Neuronal stem cell (in vitro differentiated cells): Measurements from ENCODE around the gene DOCK3.
"Not testable (repeated sequence)": the region's sequence is repeated elsewhere in the genome, so short reads cannot be mapped to it uniquely, and the experiment has no call there.

Experiments
- DNase-seq: peaks from one replicate; pipeline ENCODE4 v3.0.0-alpha.2; 2013; ENCODE audit warnings: low spot score
- H2AFZ ChIP-seq: one replicate; pipeline ENCODE4 v1.6.1; 2013; ENCODE audit warnings: mild to moderate bottlenecking, low read length, inconsistent platforms
- H2AK5ac ChIP-seq: 2 replicates; pipeline ENCODE4 v1.6.1; 2013; ENCODE audit warnings: low read depth, mild to moderate bottlenecking, inconsistent platforms, low read length, moderate library complexity, mixed read lengths
- H2BK120ac ChIP-seq: 2 replicates; pipeline ENCODE4 v1.6.1; 2013; ENCODE audit warnings: low read depth, mild to moderate bottlenecking, inconsistent platforms, low read length, moderate library complexity, mixed read lengths
- H2BK12ac ChIP-seq: one replicate; pipeline ENCODE4 v1.6.1; 2013; ENCODE audit warnings: low read length, inconsistent platforms
- H2BK15ac ChIP-seq: 2 replicates; pipeline ENCODE4 v1.6.1; 2013; ENCODE audit warnings: mild to moderate bottlenecking, low read length, inconsistent platforms, mixed read lengths
- H2BK5ac ChIP-seq: one replicate; pipeline ENCODE4 v1.6.1; 2013; ENCODE audit warnings: inconsistent platforms, mild to moderate bottlenecking, low read length, moderate library complexity
- H3K14ac ChIP-seq: one replicate; pipeline ENCODE4 v1.6.1; 2013; ENCODE audit warnings: low read length, inconsistent platforms
- H3K18ac ChIP-seq: 2 replicates; pipeline ENCODE4 v1.6.1; 2013; ENCODE audit warnings: low read length, inconsistent platforms
- H3K23ac ChIP-seq: 2 replicates; pipeline ENCODE4 v1.6.1; 2013; ENCODE audit warnings: low read depth, mild to moderate bottlenecking, mixed read lengths, low read length, inconsistent platforms; ENCODE audit not compliant: poor library complexity
- H3K27ac ChIP-seq: replicated peaks from 3 replicates; pipeline ENCODE4 v1.5.1; 2013; ENCODE audit warnings: low read length, inconsistent platforms
- H3K27me3 ChIP-seq, 3 experiments: 2 replicates each; pipeline ENCODE4 v1.6.1; 2013; ENCODE audit warnings: low read length in 3 of 3, mild to moderate bottlenecking in 2 of 3, inconsistent platforms in 1 of 3, low read depth in 1 of 3, mixed read lengths in 1 of 3, moderate library complexity in 1 of 3; ENCODE audit not compliant: control insufficient read depth in 3 of 3, insufficient read depth in 3 of 3
- H3K36me3 ChIP-seq, 2 donors: replicated peaks in 1 of 2; 2 replicates each; pipeline ENCODE4 v1.6.1; 2013; ENCODE audit warnings: low read length in 2 of 2; ENCODE audit not compliant: control insufficient read depth in 2 of 2, insufficient read depth in 2 of 2
- H3K4ac ChIP-seq: 2 replicates; pipeline ENCODE4 v1.6.1; 2013; ENCODE audit warnings: inconsistent platforms, mild to moderate bottlenecking, low read length, moderate library complexity
- H3K4me1 ChIP-seq, 2 donors: 1 replicate in 1 of 2; 2 replicates in 1 of 2; pipeline ENCODE4 v1.6.1; 2013; ENCODE audit warnings: low read length in 2 of 2, low read depth in 1 of 2; ENCODE audit not compliant: control insufficient read depth in 2 of 2, insufficient read depth in 1 of 2
- H3K4me2 ChIP-seq: one replicate; pipeline ENCODE4 v1.6.1; 2013; ENCODE audit warnings: mild to moderate bottlenecking, low read length, inconsistent platforms; ENCODE audit not compliant: insufficient read depth, poor library complexity, severe bottlenecking
- H3K4me3 ChIP-seq, 2 donors: 2 replicates each; pipeline ENCODE4 v1.5.1; 2013; ENCODE audit warnings: low read length in 2 of 2, mild to moderate bottlenecking in 2 of 2, inconsistent platforms in 1 of 2, moderate library complexity in 1 of 2
- H3K79me1 ChIP-seq: one replicate; pipeline ENCODE4 v1.6.1; 2013; ENCODE audit warnings: low read depth, mild to moderate bottlenecking, inconsistent platforms, low read length, moderate library complexity
- H3K9ac ChIP-seq: one replicate; pipeline ENCODE4 v1.6.1; 2013; ENCODE audit warnings: mild to moderate bottlenecking, low read depth, low read length, inconsistent platforms; ENCODE audit not compliant: poor library complexity
- H3K9me3 ChIP-seq, 2 donors: replicated peaks in 1 of 2; 2 replicates each; pipeline versions ENCODE3 to v1.6.1; 2013; ENCODE audit warnings: low read length in 2 of 2, mild to moderate bottlenecking in 2 of 2, inconsistent platforms in 1 of 2, low read depth in 1 of 2, mixed read lengths in 1 of 2, moderate library complexity in 1 of 2; ENCODE audit not compliant: control insufficient read depth in 2 of 2, insufficient read depth in 1 of 2
- H4K8ac ChIP-seq: one replicate; pipeline ENCODE4 v1.6.1; 2013; ENCODE audit warnings: low read depth, mild to moderate bottlenecking, inconsistent platforms, low read length, moderate library complexity
- H4K91ac ChIP-seq: one replicate; pipeline ENCODE4 v1.6.1; 2013; ENCODE audit warnings: low read length, low read depth, mild to moderate bottlenecking, inconsistent platforms; ENCODE audit not compliant: poor library complexity
- WGBS, 2 donors: extraction: QIAGEN DNeasy Blood & Tissue Kit; methylation state at CpG; one replicate each; pipeline ENCODE4 v1.1.7; 2013; ENCODE audit warnings: missing lambda C conversion rate in 2 of 2, mixed read lengths in 1 of 2; ENCODE audit not compliant: insufficient read length in 2 of 2, insufficient replicate concordance in 1 of 2; ENCODE audit errors: extremely low coverage in 2 of 2; 5-methylcytosine and 5-hydroxymethylcytosine counted together

Gene DOCK3

GRCh38 chr3:50890688-50891344 is 216.1 kb downstream of the DOCK3 start:
- Histone ChIP-seq H2AFZ (no peak overlapping the region), H3K27me3 (peaks cover 0 to 3% (median 0%) of the 10 kb centered on the region in 3 experiments), H3K79me1 (no peaks in the 10 kb centered on the region), H3K27ac (no peak overlapping the region), H2BK12ac (no peak overlapping the region), H3K4me3 (no peak overlapping the region), H2BK120ac (no peak overlapping the region), H3K9me3 (no peaks in the 10 kb centered on the region), H3K4ac (no peak overlapping the region), H2BK5ac (no peak overlapping the region), H2AK5ac (no peak overlapping the region), H3K36me3 (no peaks in the 10 kb centered on the region), H3K18ac (no peak overlapping the region), H4K8ac (no peak overlapping the region), H3K23ac (no peak overlapping the region), H2BK15ac (no peak overlapping the region), H3K4me2 (no peak overlapping the region), H3K9ac (no peak overlapping the region), H3K14ac (no peak overlapping the region), H3K4me1 (peaks cover 0 to 1% of the 10 kb centered on the region in 2 donors), H4K91ac (no peak overlapping the region)
- no CpG with 5 or more reads among the region's 3 CpGs for WGBS, 2 donors
- no peak for DNase-seq

- H3K4me2 ChIP-seq, H3K79me1 ChIP-seq, H3K4me3 ChIP-seq, H3K9ac ChIP-seq, H3K36me3 ChIP-seq, H2BK5ac ChIP-seq, H3K4ac ChIP-seq, H4K91ac ChIP-seq, H3K23ac ChIP-seq, H3K27me3 ChIP-seq, H3K14ac ChIP-seq, H2BK15ac ChIP-seq, H3K27ac ChIP-seq, H2BK120ac ChIP-seq, H3K9me3 ChIP-seq, H3K18ac ChIP-seq, H2AK5ac ChIP-seq, DNase-seq, H2AFZ ChIP-seq, H3K4me1 ChIP-seq, H4K8ac ChIP-seq, H2BK12ac ChIP-seq: not testable (repeated sequence)
- WGBS, 2 donors, result no CpG with 5 or more reads among the region's 1 CpG
Observed at GRCh38 chr3:50901097-50901496, 226.4 kb downstream of the DOCK3 start.

- no peaks in the 10 kb centered on the region for H3K27me3 ChIP-seq
- no CpG with 5 or more reads among the region's 6 CpGs for WGBS, 2 donors
- no peak overlapping the region for H2AK5ac ChIP-seq
Observed at GRCh38 chr3:50912746-50913145, 238.0 kb downstream of the DOCK3 start.

GRCh38 chr3:50913260-50913659 is 238.5 kb downstream of the DOCK3 start:
- Histone ChIP-seq H4K91ac (no peak overlapping the region), H3K18ac (no peak overlapping the region), H3K4me3 (no peak overlapping the region), H3K4ac (no peak overlapping the region), H3K27me3 (no peaks in the 10 kb centered on the region), H3K4me1 (no peaks in the 10 kb centered on the region), H2BK5ac (no peak overlapping the region), H2BK12ac (no peak overlapping the region), H3K27ac (no peak overlapping the region), H2BK15ac (no peak overlapping the region), H3K14ac (no peak overlapping the region), H3K23ac (no peak overlapping the region), H3K79me1 (peaks cover 6% of the 10 kb centered on the region), H3K4me2 (no peak overlapping the region), H4K8ac (no peak overlapping the region), H2AK5ac (no peak overlapping the region), H3K9me3 (no peaks in the 10 kb centered on the region), H2BK120ac (no peak overlapping the region), H3K9ac (no peak overlapping the region), H2AFZ (no peak overlapping the region), H3K36me3 (no peaks in the 10 kb centered on the region)
- whole genome bisulfite sequencing, 2 donors, result no CpG with 5 or more reads among the region's 1 CpG
- DNase-seq, result no peak

More at GRCh38 chr3:50912746-50913145, 238.0 kb downstream of the DOCK3 start:
- no peak overlapping the region for H3K9ac ChIP-seq
- H3K14ac ChIP-seq, result no peak overlapping the region
- H3K79me1 ChIP-seq, result peaks cover 6% of the 10 kb centered on the region
- H4K8ac ChIP-seq, result no peak overlapping the region
- no peak overlapping the region for H2AFZ ChIP-seq
- H2BK12ac ChIP-seq, result no peak overlapping the region
- no peak overlapping the region for H3K27ac ChIP-seq
- H3K4me1 ChIP-seq, result no peaks in the 10 kb centered on the region
- no peak overlapping the region for H2BK5ac ChIP-seq
- no peak overlapping the region for H4K91ac ChIP-seq
- no peak overlapping the region for H3K23ac ChIP-seq
- no peak overlapping the region for H3K4me3 ChIP-seq
- H3K4me2 ChIP-seq, result no peak overlapping the region
- H2BK15ac ChIP-seq, result no peak overlapping the region
- H3K9me3 ChIP-seq, result no peaks in the 10 kb centered on the region
- no peak overlapping the region for H2BK120ac ChIP-seq
- no peak overlapping the region for H3K18ac ChIP-seq
- no peak for DNase-seq
- no peak overlapping the region for H3K4ac ChIP-seq
- H3K36me3 ChIP-seq, result no peaks in the 10 kb centered on the region
